GM12878 (cell line): Measurements from ENCODE around the gene HNRNPDL.
"Not testable (repeated sequence)": the region's sequence is repeated elsewhere in the genome, so short reads cannot be mapped to it uniquely, and the experiment has no call there.

ENCODE experiments used
- ELK1 ChIP-seq: IDR thresholded peaks from 2 replicates; pipeline ENCODE4 v1.6.1; 2012; ENCODE audit warnings: low read depth, low read length, improper control_type of control experiment
- EZH2 ChIP-seq: IDR thresholded peaks from 2 replicates; pipeline ENCODE4 v1.6.1; 2012; ENCODE audit warnings: low read depth, mild to moderate bottlenecking, control low read depth, inconsistent platforms, low read length, borderline replicate concordance; ENCODE audit not compliant: control insufficient read depth

GRCh38 chr4:82386312-82386711, 44.0 kb downstream of the HNRNPDL start:
- not testable (repeated sequence) for TF ChIP-seq EZH2, ELK1
